Epithelial cell of prostate (primary cell): Measurements from ENCODE around the gene ZNF784.

ENCODE experiments used
- DNase-seq: peaks from one replicate; pipeline ENCODE4 v3.0.0-alpha.2; 2011; ENCODE audit warnings: low read depth, low spot score
- H3K27ac ChIP-seq: fragments of 450-650 bp; 2 replicates; pipeline ENCODE4 v1.5.1; 2017; ENCODE audit warnings: mild to moderate bottlenecking

The ZNF784 gene

GRCh38 chr19:55605637-55606470, 18.5 kb downstream of the ZNF784 start, which contains the start of gene ZNF865:
Gene ZNF865, plus strand, starts transcription at chr19:55605647. Its CDS starts 7,972 bp downstream, at chr19:55613619.
- DNase-seq, result peak; percentile 43

DNA sequence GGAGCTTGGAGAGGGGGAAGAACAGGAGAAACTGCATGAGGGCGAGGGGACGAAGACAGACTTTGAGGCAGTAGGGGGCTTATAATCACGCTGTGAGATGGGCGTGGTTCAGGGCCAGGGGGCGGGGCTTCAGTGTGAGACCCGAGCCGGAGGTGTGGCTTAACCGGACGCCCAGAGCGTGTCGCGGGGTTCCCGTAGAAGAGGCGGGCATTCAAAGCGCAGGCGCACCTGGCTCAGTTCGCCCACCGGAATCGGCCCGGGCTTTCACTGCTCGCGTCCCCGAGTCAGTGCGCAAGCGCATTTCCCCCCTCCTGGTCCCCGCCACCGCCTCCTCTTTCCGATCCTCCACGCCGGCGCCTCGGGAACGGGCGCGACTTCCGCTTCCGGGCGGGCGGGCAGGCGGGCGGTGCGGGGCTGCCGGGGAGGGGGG, 19.1 kb downstream of the ZNF784 start:
- peak overlapping the region; percentile 93 for H3K27ac ChIP-seq
- peak; percentile 64 for DNase-seq

More at GRCh38 chr19:55605637-55606470, 18.5 kb downstream of the ZNF784 start, which contains the start of gene ZNF865:
- H3K27ac ChIP-seq, result peak within 1 kb of the TSS; percentile 93

- H3K27ac ChIP-seq, result peak overlapping the region; percentile 93
- DNase-seq, result no peak
Observed at GRCh38 chr19:55603581-55604292, 20.6 kb downstream of the ZNF784 start.

DNA sequence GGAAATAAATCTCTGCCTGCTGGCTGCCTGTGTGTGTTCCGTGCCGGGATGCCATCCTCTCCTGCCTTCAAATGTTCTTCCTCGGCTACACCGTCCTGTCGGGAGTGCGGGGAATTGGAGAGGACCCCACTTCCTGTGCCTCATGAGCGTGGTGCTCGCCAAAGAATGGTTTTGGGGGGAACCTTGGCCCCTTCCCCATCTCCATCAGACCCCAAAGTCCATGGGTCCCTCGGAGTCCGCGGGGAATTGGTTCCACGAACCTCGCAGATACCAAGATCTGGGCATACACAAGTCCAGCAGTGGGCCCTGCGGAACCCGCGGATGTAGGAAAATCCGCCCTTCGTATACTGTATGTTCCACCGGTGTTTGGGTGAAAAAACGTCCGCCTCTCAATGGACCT, 21.3 kb downstream of the ZNF784 start:
- H3K27ac ChIP-seq, result no peak overlapping the region
- no peak for DNase-seq

- no peak for DNase-seq
Observed at GRCh38 chr19:55602104-55603001, 22.0 kb downstream of the ZNF784 start.

DNA sequence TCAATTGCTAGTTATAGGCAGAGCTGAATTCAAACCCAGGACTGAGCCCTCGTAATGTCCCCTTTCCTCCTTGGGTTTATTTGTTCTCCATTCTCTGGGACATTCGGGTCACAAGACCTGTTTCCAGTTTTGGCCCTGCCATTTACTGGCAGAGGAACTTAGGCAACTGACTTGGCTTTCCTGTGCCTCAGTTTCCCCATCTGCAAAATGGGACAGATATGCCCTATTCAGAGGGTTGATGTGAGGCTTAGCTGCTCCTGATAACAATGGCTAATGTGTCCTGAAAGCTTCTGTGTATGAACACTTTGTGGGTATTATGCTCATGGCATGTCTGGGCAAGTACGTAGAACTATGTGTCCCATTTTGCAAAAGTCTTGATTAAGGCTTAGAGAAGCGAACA, 23.3 kb downstream of the ZNF784 start:
- H3K27ac ChIP-seq, result peak overlapping the region; percentile 92
- DNase-seq, result peak; percentile 68

More at GRCh38 chr19:55602104-55603001, 22.0 kb downstream of the ZNF784 start:
- H3K27ac ChIP-seq, result peak overlapping the region; percentile 92

DNA sequence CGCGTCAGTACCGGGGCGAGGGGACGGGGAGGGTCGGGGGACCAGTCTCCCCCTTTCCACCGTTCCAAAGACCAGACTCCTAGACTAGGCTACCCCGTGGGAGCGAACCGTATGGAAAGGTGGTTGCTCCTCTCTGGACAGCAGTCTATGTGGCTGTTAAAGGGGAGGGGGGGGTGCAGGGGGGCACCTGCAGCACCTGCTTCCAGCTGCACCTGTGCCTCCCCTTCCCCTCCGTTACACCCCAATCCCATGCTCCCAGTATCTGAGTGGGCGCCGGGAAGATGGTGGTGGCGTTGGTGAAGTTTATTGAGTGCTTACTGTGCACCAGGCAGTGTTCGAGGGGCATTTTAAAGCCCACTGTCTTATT, 23.7 kb downstream of the ZNF784 start:
- DNase-seq, result no peak
- H3K27ac ChIP-seq, result peak overlapping the region; percentile 92

GRCh38 chr19:55599842-55600661, 24.3 kb downstream of the ZNF784 start, which contains the start of gene ZNF524:
Gene ZNF524, plus strand, starts transcription at chr19:55600288. Its CDS starts 1,825 bp downstream, at chr19:55602113.
- H3K27ac ChIP-seq, result peak within 1 kb of the TSS; percentile 92
- peak; percentile 55 for DNase-seq

GRCh38 chr19:55599468-55599841, 24.9 kb downstream of the ZNF784 start, which contains the start of gene FIZ1:
Gene FIZ1, minus strand, starts transcription at chr19:55599517. Its CDS starts 1,652 bp downstream, at chr19:55597865.
- H3K27ac ChIP-seq, result peak within 1 kb of the TSS; percentile 92
- DNase-seq, result peak; percentile 89

DNA sequence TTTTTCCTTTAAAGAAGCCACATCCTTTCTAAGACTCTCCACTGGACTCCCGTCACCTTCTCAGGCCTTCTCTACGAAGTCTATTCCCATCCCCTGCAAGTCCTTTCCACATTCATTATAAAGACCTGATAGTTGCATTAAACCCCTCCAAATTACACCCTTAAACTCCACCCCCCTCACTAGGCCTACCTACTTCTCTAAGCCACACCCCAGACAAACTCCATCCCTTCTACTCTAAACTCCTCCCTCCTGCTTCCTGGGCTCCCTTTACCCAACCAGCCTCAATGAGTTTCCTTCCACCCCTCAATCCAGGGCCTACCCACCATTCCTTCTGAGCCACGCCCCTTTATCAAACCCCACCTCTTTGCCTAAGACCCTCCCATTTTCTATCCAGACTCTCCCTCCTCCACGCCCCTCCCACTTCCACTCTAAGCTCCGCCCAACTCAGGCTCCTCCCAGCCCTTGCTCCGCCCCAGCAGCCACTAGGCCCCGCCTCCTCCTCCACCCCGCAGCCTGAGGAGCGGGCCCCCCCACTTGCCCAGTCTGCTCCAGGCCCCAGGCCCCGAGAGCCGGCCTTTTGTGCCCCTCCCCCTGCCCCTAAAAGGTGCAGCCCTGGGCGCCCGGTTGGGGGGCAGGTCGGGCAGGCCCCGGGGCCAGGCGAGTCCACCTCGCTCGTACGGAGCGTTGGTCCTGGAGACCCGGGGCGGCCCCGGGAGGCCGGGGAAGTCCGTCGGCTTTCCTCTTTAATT, 25.5 kb downstream of the ZNF784 start:
- H3K27ac ChIP-seq, result peak overlapping the region; percentile 92
- DNase-seq, result peak; percentile 71

- no peak overlapping the region for H3K27ac ChIP-seq
- no peak for DNase-seq
Observed at GRCh38 chr19:55598034-55598433, 26.3 kb downstream of the ZNF784 start.

- no peak for DNase-seq
- no peak overlapping the region for H3K27ac ChIP-seq
Observed at GRCh38 chr19:55597501-55597921, 26.9 kb downstream of the ZNF784 start.

- DNase-seq, result no peak
Observed at GRCh38 chr19:55596304-55596703, 28.1 kb downstream of the ZNF784 start.

GRCh38 chr19:55594996-55595545, 29.3 kb downstream of the ZNF784 start:
- no peak for DNase-seq
- H3K27ac ChIP-seq, result no peak overlapping the region

More at GRCh38 chr19:55596304-55596703, 28.1 kb downstream of the ZNF784 start:
- no peak overlapping the region for H3K27ac ChIP-seq

- H3K27ac ChIP-seq, result no peak overlapping the region
- DNase-seq, result no peak
Observed at GRCh38 chr19:55593096-55593772, 31.1 kb downstream of the ZNF784 start.

- no peak overlapping the region for H3K27ac ChIP-seq
- no peak for DNase-seq
Observed at GRCh38 chr19:55592391-55593090, 31.8 kb downstream of the ZNF784 start.

GRCh38 chr19:55591555-55591954, 32.8 kb downstream of the ZNF784 start:
- no peak overlapping the region for H3K27ac ChIP-seq
- no peak for DNase-seq
